Trophoblast cell (in vitro differentiated cells and primary cell): Measurements from ENCODE around the gene MAGEL2.
A peak's percentile ranks its signal among the peaks of the same experiment; 100 is the strongest.

Source experiments
- DNase-seq, 2 donors: peaks; one replicate each; pipeline ENCODE4 v3.0.0-alpha.2; 2016
- H2AFZ ChIP-seq: 2 replicates; pipeline ENCODE4 v1.6.1; 2013; ENCODE audit warnings: low read length, moderate library complexity, mild to moderate bottlenecking; ENCODE audit not compliant: insufficient read depth, poor library complexity
- H2AK5ac ChIP-seq: 2 replicates; pipeline ENCODE4 v1.6.1; 2013; ENCODE audit warnings: mild to moderate bottlenecking, low read length
- H2BK120ac ChIP-seq: 2 replicates; pipeline ENCODE4 v1.6.1; 2013; ENCODE audit warnings: low read length, mild to moderate bottlenecking, moderate library complexity; ENCODE audit not compliant: insufficient read depth, poor library complexity
- H2BK12ac ChIP-seq: 2 replicates; pipeline ENCODE4 v1.6.1; 2013; ENCODE audit warnings: mild to moderate bottlenecking, low read length, moderate library complexity
- H2BK5ac ChIP-seq: 2 replicates; pipeline ENCODE4 v1.6.1; 2013; ENCODE audit warnings: low read length, low read depth, moderate library complexity, mild to moderate bottlenecking; ENCODE audit not compliant: poor library complexity
- H3K14ac ChIP-seq: 2 replicates; pipeline ENCODE4 v1.6.1; 2013; ENCODE audit warnings: mild to moderate bottlenecking, low read length
- H3K18ac ChIP-seq: 2 replicates; pipeline ENCODE4 v1.6.1; 2013; ENCODE audit warnings: mild to moderate bottlenecking, low read length
- H3K23ac ChIP-seq: 2 replicates; pipeline ENCODE4 v1.6.1; 2013; ENCODE audit warnings: low read length
- H3K27ac ChIP-seq: 2 replicates; pipeline ENCODE4 v1.5.1; 2013; ENCODE audit warnings: low read depth, mild to moderate bottlenecking, inconsistent platforms, low read length, moderate library complexity
- H3K27me3 ChIP-seq: 2 replicates; pipeline ENCODE4 v1.6.1; 2013; ENCODE audit warnings: inconsistent platforms, mild to moderate bottlenecking, low read length, moderate library complexity; ENCODE audit not compliant: insufficient read depth
- H3K36me3 ChIP-seq, 2 experiments: 1 replicate in 1 of 2; 2 replicates in 1 of 2; pipeline ENCODE4 v1.6.1; 2013; ENCODE audit warnings: low read length in 2 of 2, mild to moderate bottlenecking in 2 of 2, moderate library complexity in 1 of 2; ENCODE audit not compliant: insufficient read depth in 2 of 2, control insufficient read depth in 1 of 2
- H3K4ac ChIP-seq: 2 replicates; pipeline ENCODE4 v1.6.1; 2013; ENCODE audit warnings: low read depth, mild to moderate bottlenecking, low read length, moderate library complexity
- H3K4me1 ChIP-seq, 2 experiments: 1 replicate in 1 of 2; 2 replicates in 1 of 2; pipeline ENCODE4 v1.6.1; 2013; ENCODE audit warnings: low read length in 2 of 2, mild to moderate bottlenecking in 2 of 2, moderate library complexity in 1 of 2; ENCODE audit not compliant: insufficient read depth in 2 of 2, control insufficient read depth in 1 of 2
- H3K4me2 ChIP-seq: 2 replicates; pipeline ENCODE4 v1.6.1; 2013; ENCODE audit warnings: inconsistent platforms, mild to moderate bottlenecking, low read length, moderate library complexity
- H3K4me3 ChIP-seq: 2 replicates; pipeline ENCODE4 v1.5.1; 2013; ENCODE audit warnings: mild to moderate bottlenecking, low read depth, low read length, inconsistent platforms
- H3K79me1 ChIP-seq: one replicate; pipeline ENCODE4 v1.6.1; 2013; ENCODE audit warnings: low read length
- H3K79me2 ChIP-seq: 2 replicates; pipeline ENCODE4 v1.6.1; 2013; ENCODE audit warnings: low read length, mild to moderate bottlenecking; ENCODE audit not compliant: control insufficient read depth, insufficient read depth, poor library complexity
- H3K9ac ChIP-seq: 2 replicates; pipeline ENCODE4 v1.6.1; 2013; ENCODE audit warnings: mild to moderate bottlenecking, low read length
- H3K9me3 ChIP-seq: 2 replicates; pipeline ENCODE4 v1.6.1; 2013; ENCODE audit warnings: low read depth, mild to moderate bottlenecking, control low read depth, inconsistent platforms, low read length; ENCODE audit not compliant: insufficient read depth
- H4K12ac ChIP-seq: 2 replicates; pipeline ENCODE4 v1.6.1; 2013; ENCODE audit warnings: low read depth, mild to moderate bottlenecking, low read length, moderate library complexity
- H4K8ac ChIP-seq: 2 replicates; pipeline ENCODE4 v1.6.1; 2013; ENCODE audit warnings: low read depth, mild to moderate bottlenecking, low read length, moderate library complexity
- H4K91ac ChIP-seq: one replicate; pipeline ENCODE4 v1.6.1; 2013; ENCODE audit warnings: low read depth, mild to moderate bottlenecking, low read length, moderate library complexity
- WGBS: extraction: QIAGEN DNeasy Blood & Tissue Kit; methylation state at CpG from one replicate; pipeline ENCODE4 v1.1.7; 2013; ENCODE audit warnings: missing lambda C conversion rate; ENCODE audit not compliant: insufficient read length, insufficient coverage; ENCODE audit errors: extremely low coverage; 5-methylcytosine and 5-hydroxymethylcytosine counted together

Gene MAGEL2

DNA sequence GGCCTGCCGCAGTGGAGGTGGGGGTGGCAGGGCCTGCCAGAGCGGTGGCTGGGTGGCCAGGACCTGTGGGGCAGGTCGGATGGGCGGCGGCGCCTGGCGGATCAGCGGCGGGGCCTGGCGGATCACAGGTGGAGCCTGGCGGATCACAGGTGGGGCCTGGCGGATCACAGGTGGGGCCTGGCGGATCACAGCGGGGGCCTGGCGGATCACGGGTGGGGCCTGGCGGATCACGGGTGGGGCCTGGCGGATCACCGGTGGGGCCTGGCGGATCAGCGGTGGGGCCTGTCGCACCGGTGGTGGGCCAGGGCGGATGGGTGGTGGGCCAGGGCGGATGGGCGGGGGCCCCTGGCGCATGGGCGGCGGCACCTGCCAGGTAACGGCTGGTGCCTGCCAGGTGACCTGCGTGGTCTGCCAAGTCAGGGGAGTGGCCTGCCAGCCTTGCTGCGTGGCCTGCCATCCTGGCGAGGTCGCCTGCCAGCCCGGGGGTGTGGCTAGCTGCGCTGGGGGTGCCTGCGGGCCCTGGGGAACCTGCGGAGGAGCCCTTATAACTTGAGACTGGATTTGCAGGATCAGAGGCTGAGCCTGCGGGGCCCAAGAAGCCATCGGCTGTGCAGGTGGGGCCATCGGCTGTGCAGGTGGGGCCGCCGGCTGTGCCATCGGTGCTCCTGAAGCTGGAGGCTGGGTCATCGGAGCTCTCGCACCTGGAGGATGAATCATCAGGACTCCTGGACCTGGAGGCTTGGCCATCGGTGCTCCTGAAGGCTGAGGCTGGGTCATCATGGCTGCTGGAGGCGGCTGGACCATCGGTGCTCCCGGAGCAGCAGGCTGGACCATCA is 1.3 kb downstream of the MAGEL2 start:
- Histone ChIP-seq H4K91ac (no peak overlapping the region), H4K12ac (no peak overlapping the region), H3K27ac (no peak overlapping the region), H3K27me3 (no peaks in the 10 kb centered on the region), H3K18ac (no peak overlapping the region), H3K14ac (no peak overlapping the region), H2AK5ac (no peak overlapping the region), H3K9me3 (peaks cover 22% of the 10 kb centered on the region), H2BK5ac (no peak overlapping the region), H3K79me1 (no peaks in the 10 kb centered on the region), H4K8ac (no peak overlapping the region), H3K79me2 (no peaks in the 10 kb centered on the region), H2AFZ (no peak overlapping the region), H3K4ac (no peak overlapping the region), H3K9ac (no peak overlapping the region), H3K4me3 (no peak overlapping the region), H2BK120ac (no peak overlapping the region), H2BK12ac (no peak overlapping the region), H3K36me3 (peaks cover 1 to 2% of the 10 kb centered on the region in 2 experiments), H3K4me2 (no peak overlapping the region), H3K4me1 (no peaks in the 10 kb centered on the region), H3K23ac (no peak overlapping the region)
- no peak for DNase-seq
- WGBS = no CpG with 5 or more reads among the region's 51 CpGs

GRCh38 chr15:23645371-23646164 is 2.1 kb downstream of the MAGEL2 start:
- Histone ChIP-seq H3K4me2 (no peak overlapping the region), H3K27me3 (no peaks in the 10 kb centered on the region), H2AFZ (no peak overlapping the region), H3K9me3 (peaks cover 22% of the 10 kb centered on the region), H3K27ac (no peak overlapping the region), H2BK120ac (no peak overlapping the region), H3K36me3 (peaks cover 1 to 2% of the 10 kb centered on the region in 2 experiments), H4K8ac (no peak overlapping the region), H2BK12ac (no peak overlapping the region), H2BK5ac (no peak overlapping the region), H4K91ac (no peak overlapping the region), H3K14ac (no peak overlapping the region), H3K4me3 (no peak overlapping the region), H3K79me2 (no peaks in the 10 kb centered on the region), H3K79me1 (no peaks in the 10 kb centered on the region), H3K4ac (no peak overlapping the region), H3K9ac (no peak overlapping the region), H3K18ac (no peak overlapping the region), H2AK5ac (no peak overlapping the region), H4K12ac (no peak overlapping the region), H3K23ac (no peak overlapping the region), H3K4me1 (no peaks in the 10 kb centered on the region)
- WGBS = no CpG with 5 or more reads among the region's 40 CpGs
- no peak for DNase-seq

DNA sequence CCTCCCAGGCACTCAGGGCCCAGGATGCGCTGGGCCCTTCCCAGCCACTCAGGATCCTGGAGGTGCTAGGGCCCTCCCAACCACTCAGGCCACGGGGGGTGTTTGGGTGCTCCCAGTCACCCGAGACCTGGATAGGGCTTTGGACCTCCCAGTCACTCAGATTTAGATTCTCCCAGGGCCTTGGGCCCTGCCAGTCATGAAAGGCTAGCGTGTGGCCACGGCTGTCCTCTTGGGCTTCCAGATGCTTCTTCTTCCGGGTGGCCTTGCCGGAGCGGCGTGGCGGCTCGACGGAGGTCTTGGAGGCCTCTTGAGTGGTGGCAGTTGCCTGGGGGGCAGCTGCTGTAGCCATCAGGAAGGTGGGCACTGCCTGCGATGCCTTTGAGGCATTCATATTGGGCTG is 2.8 kb downstream of the MAGEL2 start:
- Histone ChIP-seq H3K9me3 (peaks cover 23% of the 10 kb centered on the region), H3K23ac (no peak overlapping the region), H4K8ac (no peak overlapping the region), H3K18ac (no peak overlapping the region), H3K4ac (no peak overlapping the region), H4K12ac (no peak overlapping the region), H3K9ac (no peak overlapping the region), H3K79me1 (no peaks in the 10 kb centered on the region), H4K91ac (no peak overlapping the region), H3K4me1 (no peaks in the 10 kb centered on the region), H3K4me2 (no peak overlapping the region), H3K36me3 (peaks cover 1 to 2% of the 10 kb centered on the region in 2 experiments), H2AFZ (no peak overlapping the region), H3K27ac (no peak overlapping the region), H3K14ac (no peak overlapping the region), H3K79me2 (no peaks in the 10 kb centered on the region), H2BK12ac (no peak overlapping the region), H2AK5ac (no peak overlapping the region), H3K4me3 (no peak overlapping the region), H2BK120ac (no peak overlapping the region), H2BK5ac (no peak overlapping the region), H3K27me3 (no peaks in the 10 kb centered on the region)
- WGBS = no CpG with 5 or more reads among the region's 13 CpGs
- DNase-seq = no peak

- Histone ChIP-seq H3K4me1 (no peaks in the 10 kb centered on the region), H4K8ac (no peak overlapping the region), H2BK120ac (no peak overlapping the region), H4K12ac (no peak overlapping the region), H3K79me1 (no peaks in the 10 kb centered on the region), H4K91ac (no peak overlapping the region), H3K27ac (no peak overlapping the region), H3K23ac (no peak overlapping the region), H2BK5ac (no peak overlapping the region), H2BK12ac (no peak overlapping the region), H3K79me2 (no peaks in the 10 kb centered on the region), H3K27me3 (no peaks in the 10 kb centered on the region), H3K9me3 (peaks cover 22% of the 10 kb centered on the region), H3K14ac (no peak overlapping the region), H3K4ac (no peak overlapping the region), H3K4me2 (peak overlapping the region; percentile 24), H2AFZ (no peak overlapping the region), H3K36me3 (peaks cover 1 to 2% of the 10 kb centered on the region in 2 experiments), H2AK5ac (no peak overlapping the region), H3K4me3 (no peak overlapping the region), H3K18ac (no peak overlapping the region), H3K9ac (no peak overlapping the region)
- no CpG with 5 or more reads among the region's 13 CpGs for WGBS
- peak; percentile 39 to 76 for DNase-seq
These were observed 5.1 kb downstream of the MAGEL2 start for GRCh38 chr15:23642413-23643044.
